Ishikawa (cell line): ENCODE data around the gene GUCA2B.

Source experiments
- CREB1 ChIP-seq: IDR thresholded peaks from 2 replicates; pipeline ENCODE4 v1.6.1; 2012; ENCODE audit warnings: low read depth
- EGR1 ChIP-seq: IDR thresholded peaks from 2 replicates; pipeline ENCODE4 v1.6.1; 2012
- EP300 ChIP-seq: IDR thresholded peaks from 2 replicates; pipeline ENCODE4 v1.6.1; 2012; ENCODE audit warnings: borderline replicate concordance
- MAX ChIP-seq: IDR thresholded peaks from 2 replicates; pipeline ENCODE4 v1.6.1; 2012
- TAF1 ChIP-seq: IDR thresholded peaks from 2 replicates; pipeline ENCODE4 v1.6.1; 2012; ENCODE audit warnings: low read depth, mild to moderate bottlenecking
- TEAD4 ChIP-seq: IDR thresholded peaks from 2 replicates; pipeline ENCODE4 v1.6.1; 2012
- YY1 ChIP-seq: IDR thresholded peaks from 2 replicates; pipeline ENCODE4 v1.6.1; 2012; ENCODE audit warnings: low read depth
- ZBTB7A ChIP-seq: IDR thresholded peaks from 2 replicates; pipeline ENCODE4 v1.6.1; 2012; ENCODE audit warnings: low read depth

GRCh38 chr1:42136466-42136865 lies 16.7 kb upstream of the GUCA2B start:
- no peak for TF ChIP-seq MAX
- no peak for TF ChIP-seq TAF1
- no peak for TF ChIP-seq ZBTB7A
- TF ChIP-seq EGR1 = no peak
- no peak for TF ChIP-seq CREB1
- TF ChIP-seq YY1 = no peak
- TF ChIP-seq TEAD4 = no peak
- TF ChIP-seq EP300 = no peak
